NCI-H524 (cell line): ENCODE measurements around the gene DDX59.

ENCODE experiments used
- DNase-seq, 2 experiments: peaks; one replicate each; lab custom pipeline; 2025; lab: John Stamatoyannopoulos, UW

DDX59 gene

DNA sequence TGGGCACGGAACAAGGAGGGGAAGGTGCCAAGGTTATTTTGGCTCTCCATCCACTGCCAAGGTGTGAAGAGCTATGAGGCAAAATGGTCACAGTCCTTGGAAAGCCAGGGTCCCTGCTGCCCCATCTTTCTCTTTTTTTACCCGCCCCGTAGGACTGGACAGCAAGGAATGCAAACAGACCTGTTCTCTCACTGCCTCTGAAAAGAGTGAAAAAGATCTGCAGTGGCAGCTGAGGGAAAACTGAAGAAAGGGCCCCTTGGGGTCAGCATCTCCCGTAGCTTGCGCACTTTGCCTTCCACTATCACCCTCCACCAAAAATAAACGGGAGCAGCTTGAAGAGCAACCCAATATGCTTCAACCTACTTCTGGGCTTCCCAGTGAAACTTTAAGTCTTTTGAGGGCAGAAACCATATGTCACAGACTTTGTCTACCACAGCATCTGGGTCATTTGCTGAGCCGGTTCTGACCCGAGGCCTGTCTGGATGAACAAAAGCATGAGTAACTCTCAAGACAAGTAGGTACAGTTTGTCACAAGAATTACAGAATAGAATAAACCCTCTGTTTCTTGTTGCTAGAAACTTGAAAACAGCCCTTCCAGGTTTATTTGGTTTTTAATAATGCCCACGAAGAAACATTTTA lies 39.7 kb downstream of the DDX59 start:
- DNase-seq = peak; percentile 11 to 44

DNA sequence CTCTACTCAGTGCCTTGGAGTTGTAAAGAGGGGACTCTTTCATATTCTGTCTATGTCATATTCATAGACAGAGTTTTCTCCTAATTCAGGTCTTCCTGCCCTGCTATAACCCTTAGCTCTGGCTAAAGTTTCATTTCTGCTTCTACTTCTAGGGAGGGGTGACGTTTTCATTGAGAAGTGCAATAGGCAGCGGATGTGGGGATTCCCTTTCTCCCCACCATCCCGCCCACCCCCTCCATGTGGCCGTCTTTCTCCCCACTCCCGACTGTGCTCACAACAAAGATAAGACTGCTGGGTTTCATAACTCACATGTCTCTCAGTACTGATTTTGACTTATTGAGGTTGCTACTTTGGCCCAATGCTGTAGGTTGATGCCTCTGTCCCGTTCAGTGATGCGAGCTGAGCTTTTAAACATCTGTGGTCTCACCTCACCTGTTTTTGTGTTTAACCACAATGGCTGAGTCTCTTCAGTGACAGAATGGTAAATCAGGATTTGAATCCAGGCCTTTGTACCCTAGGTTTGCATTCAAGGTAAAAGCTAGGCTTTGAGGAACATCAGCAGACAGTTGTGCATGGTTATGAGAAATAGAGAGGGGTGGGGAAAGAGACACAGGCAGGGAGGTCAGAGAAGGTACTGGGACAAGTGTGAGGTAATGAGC lies 41.4 kb downstream of the DDX59 start:
- no peak for DNase-seq

DNA sequence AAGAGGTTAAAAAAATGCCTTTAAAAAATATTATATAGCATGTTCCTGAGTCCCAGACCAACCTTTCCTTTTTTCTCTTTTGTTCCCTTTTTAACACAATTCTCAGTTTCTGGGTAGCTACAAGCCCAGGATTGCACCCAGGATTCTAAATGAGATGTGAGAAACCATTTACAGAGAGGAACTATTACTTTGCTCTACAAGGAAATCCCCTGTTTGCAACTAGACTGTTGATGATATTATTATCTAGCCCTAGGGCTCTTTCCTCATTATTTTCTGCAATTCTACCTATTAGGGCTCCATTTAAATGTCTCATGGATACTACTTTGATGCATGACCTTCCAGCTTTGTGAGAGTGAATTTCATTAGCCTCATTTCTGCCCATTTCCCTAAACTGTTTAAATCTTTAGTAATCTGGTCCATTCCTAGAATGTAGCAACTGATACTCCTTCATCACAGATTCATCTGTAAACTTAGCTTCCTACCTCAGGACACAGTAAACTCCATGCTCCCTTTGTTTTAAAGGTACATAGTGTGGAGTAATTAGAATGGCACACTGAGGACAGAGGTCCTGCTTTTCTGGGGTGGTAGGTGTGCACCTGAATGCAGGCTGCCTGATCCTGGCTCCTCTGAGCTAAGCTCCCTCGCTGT lies 42.0 kb downstream of the DDX59 start:
- DNase-seq = no peak

DNA sequence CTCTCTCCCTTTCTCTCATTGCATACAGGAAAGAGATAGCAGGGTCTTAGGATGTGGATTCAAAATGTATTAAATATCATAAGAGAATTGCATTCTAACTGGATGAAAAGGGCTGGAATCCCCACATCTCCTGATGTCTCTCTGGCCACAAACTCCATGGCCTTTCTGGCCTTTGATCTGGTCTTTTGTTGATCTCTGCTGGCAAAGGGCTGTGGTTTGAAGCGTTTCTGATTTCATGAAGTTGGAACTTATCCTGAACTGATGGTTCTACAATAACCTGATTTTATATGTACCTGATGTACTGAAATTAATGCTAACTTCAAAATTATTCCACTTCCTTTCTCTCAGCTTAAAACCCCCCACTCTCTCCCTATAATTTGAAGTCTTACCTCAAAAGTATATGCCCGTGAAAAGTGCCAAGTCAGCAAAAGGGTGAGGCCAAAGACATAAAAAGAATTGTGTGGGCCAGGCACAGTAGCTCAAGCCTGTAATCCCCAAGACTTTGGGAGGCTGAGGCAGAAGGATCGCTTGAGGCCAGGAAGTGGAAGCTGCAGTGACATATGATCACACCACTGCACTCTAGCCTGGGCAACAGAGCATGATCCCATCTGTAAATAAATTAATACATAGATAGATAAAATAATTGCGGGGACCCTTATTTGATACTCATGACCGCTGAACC lies 42.7 kb downstream of the DDX59 start:
- DNase-seq = no peak

DNA sequence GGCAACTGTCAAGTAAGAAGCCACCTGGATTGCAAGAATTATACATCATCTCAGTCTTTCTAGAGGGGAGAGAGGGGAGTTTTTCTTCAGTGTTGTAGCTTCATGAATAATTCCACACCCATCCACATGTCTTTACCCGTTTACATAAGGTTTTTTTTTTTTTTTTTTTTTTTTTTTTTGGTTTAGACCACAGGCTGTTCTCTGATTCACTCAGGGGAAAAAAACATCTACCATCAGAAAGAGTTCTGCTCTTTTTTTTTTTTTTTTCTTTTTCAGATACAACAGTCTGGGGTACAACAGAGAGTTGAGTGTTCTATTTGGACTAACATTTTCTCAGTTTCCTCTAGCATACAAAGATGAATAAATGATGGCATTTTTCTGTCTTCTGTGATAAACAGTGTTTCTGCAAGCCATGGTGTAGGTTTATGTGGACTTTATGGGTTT lies 44.3 kb downstream of the DDX59 start:
- no peak for DNase-seq

DNA sequence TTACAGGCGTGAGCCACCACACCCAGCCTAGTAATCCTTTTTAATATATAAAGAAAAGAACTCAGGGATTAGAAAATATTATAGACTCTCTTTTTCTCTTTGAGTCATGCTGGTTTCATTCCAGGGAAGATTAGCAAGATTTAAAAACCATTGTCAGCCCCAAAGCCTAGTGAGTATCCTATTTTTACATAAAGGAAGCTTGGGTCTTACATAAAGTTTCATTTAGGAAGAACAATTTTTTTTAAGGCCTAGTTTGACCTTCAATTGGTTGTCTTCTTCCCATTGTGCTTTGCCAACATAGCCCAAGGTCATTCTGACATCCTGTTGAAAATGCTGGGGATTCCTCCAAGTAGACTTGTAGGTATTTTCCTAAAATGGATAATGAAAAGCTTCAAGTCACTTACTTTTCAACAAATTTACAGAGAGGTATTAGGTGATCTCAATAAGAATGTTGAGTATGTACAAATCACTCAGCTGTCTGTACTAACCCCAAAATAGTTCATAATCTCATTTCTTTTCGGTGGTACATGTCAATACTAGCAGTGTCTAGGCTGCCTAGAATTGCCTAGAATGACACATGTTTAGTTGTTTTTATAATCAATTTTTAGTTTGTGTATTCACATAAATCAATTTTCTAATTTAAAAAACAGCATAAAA lies 44.9 kb downstream of the DDX59 start:
- no peak for DNase-seq

DNA sequence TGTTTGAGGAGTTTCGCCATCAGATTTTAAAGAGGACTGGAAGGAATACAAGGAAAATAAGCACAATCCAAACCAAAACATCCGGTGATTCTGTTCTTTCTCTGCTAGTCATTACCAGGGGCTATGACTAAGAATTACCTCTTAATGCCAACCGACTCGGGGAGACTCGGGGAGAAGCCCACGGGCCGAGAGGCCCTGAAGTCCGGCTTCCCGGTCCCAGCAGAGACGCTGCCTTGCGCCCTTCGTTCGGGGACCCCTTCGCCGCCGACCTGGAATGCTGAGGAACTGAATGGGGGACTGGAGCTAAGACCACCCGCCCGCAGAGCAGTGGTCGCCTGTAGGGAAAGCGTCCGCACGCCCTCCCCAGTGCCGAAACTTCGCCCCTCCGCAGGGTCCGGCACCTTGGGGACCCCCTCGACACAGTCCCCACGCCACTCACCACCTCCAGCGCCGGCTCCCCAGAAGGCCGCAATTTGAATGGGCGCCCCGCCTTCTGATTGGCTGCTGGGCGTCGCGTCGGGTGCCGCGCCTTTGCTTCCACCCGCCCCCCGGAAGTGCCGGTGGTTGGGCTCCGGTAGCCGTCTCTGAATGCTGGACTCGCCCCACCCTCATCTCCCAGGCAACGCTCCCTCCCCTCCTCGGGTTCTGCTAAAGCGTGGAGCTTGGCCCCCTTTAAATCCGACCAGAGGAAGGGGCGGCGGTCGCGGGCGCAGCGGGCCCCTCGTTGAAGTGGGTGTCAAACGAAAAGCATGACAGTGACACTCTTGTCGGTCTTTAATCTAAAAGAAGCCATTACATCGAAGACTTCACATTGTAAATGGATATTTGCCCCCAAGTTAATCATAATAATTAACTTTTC lies 49.2 kb downstream of the DDX59 start, which contains the start of gene KIF14:
Gene KIF14, minus strand, starts transcription at position 479 of the 859 bp plus-strand sequence. CDS start 2,028 bp downstream, outside the sequence.
- peak; percentile 87 to 90 for DNase-seq

DNA sequence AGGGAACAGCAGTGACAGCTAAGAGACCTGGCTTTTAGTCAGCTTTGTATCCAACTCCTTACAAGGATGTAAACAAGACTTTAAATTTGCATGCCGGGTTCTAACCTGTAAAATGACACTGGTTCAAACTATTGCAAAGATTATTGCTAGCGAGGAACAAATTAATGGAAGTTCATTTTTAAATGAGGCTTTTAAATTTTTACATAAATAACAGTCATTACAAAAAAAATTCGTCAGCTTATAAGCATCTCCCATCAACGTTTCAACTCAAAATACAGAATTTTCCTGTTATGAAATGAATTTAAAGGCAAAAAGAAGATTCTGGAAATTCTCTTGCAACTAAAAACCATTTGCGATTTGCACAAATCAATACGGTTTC lies 49.8 kb downstream of the DDX59 start:
- no peak for DNase-seq

DNA sequence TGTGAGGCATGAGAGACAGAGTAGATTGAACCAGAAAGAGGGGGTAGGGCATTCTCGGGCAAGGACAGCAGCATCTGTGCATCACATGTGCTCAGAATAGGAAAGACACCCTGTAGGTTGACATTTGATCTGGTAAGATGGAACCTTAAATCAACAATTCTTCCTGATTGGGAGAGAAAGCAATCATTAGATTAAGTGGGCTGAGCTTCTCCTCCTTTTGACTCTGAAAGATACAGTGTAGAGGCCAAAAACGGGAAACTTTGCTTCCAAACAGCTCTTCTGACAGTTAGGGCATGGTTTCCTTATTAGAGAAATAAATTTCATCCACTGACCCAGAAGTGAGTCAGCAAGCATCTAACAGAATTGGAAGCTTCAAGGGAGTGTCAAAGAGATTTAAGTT lies 58.9 kb downstream of the DDX59 start:
- peak; percentile 5 to 73 for DNase-seq

DNA sequence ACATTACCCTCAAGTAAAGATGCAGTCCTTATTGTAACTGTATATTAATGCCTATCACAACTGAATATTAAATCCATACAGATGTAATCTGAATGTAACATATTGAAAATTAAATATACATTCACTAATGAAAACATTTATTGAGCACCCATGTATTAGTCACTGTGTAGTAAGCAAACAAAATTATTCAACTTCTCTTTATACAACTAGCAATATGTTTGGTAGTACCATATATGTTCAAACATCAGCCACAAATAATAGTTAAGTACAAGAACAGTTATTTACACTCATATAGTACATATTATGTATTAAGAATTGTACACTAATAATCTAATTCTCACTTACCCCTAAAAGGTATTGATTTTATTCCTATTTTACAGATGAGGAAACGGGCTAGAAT lies 67.1 kb downstream of the DDX59 start:
- no peak for DNase-seq
